ENCODE data around the gene PCDH17. TPM values are rescaled to one million over a fixed set of nuclear protein-coding genes. Genes with fewer than 3 reads are reported as not detected.

PCDH17 gene
- total and polyA plus RNA-seq, 4 donors, result 0.59 to 8.8 (median 0.98) TPM

GRCh38 chr13:57633950-57634838 lies 2.6 kb downstream of the PCDH17 start:
- Histone ChIP-seq H3K4me1 (ENCODE audit: control insufficient read depth in 4 of 4, insufficient read depth in 4 of 4, low read length in 3 of 4) (peaks cover 5 to 38% (median 32%) of the 10 kb centered on the region in 4 donors), H3K27ac (ENCODE audit: low read depth in 1 of 2, low read length in 2 of 2) (no peak overlapping the region), H3K27me3 (ENCODE audit: control insufficient read depth in 4 of 4, insufficient read depth in 4 of 4, low read length in 3 of 4) (peaks cover 0 to 15% (median 7%) of the 10 kb centered on the region in 4 donors), H3K36me3 (ENCODE audit: control insufficient read depth in 4 of 4, insufficient read depth in 3 of 4, low read depth in 1 of 4, low read length in 3 of 4) (no peaks in the 10 kb centered on the region), H3K9me3 (ENCODE audit: control insufficient read depth in 4 of 4, low read length in 3 of 4) (peaks cover 0 to 12% (median 3%) of the 10 kb centered on the region in 4 donors), H3K4me3 (ENCODE audit: low read depth in 1 of 3, low read length in 3 of 3) (peak overlapping the region in 2 of 3 donors; percentile 10 to 32), H3K9ac (ENCODE audit: low read depth in 1 of 2, low read length in 2 of 2) (no peak overlapping the region)
- TF ChIP-seq EGR1 (IDR thresholded peaks at IDR 0.05; ENCODE audit: low read depth in 2 of 2) (no peak), RXRA (IDR thresholded peaks at IDR 0.05) (no peak), HNF4A (conservative IDR thresholded peaks at IDR 0.05) (no peak), FOXA1 (IDR thresholded peaks at IDR 0.05) (no peak), NR2F2 (IDR thresholded peaks at IDR 0.05) (no peak), HNF4G (IDR thresholded peaks at IDR 0.05) (no peak), RAD21 (IDR thresholded peaks at IDR 0.05) (no peak), YY1 (IDR thresholded peaks at IDR 0.05) (no peak), GABPA (IDR thresholded peaks at IDR 0.05 in 1 of 2, conservative IDR thresholded peaks at IDR 0.05 in 1 of 2) (no peak), CTCF (IDR thresholded peaks at IDR 0.05; ENCODE audit: low read depth, low read length, missing input control) (no peak), FOXA2 (IDR thresholded peaks at IDR 0.05) (no peak), REST (IDR thresholded peaks at IDR 0.05) (no peak), JUND (IDR thresholded peaks at IDR 0.05) (no peak), ZBTB33 (IDR thresholded peaks at IDR 0.05) (no peak), SP1 (IDR thresholded peaks at IDR 0.05) (no peak), ATF3 (IDR thresholded peaks at IDR 0.05) (no peak), MAX (IDR thresholded peaks at IDR 0.05) (no peak), TAF1 (conservative IDR thresholded peaks at IDR 0.05) (no peak)
- DNase-seq (ENCODE audit: low spot score), result no peak
- 14% methylated on average over 78 of the region's 78 CpGs for WGBS
